IPS-18a (cell line): ENCODE results near the gene PTCD2.
"Not testable (repeated sequence)": the region's sequence is repeated elsewhere in the genome, so short reads cannot be mapped to it uniquely, and the experiment has no call there.

Experiments used
- H3K27ac ChIP-seq: one replicate; pipeline ENCODE4 v1.5.1; 2013; ENCODE audit warnings: low read length
- H3K27me3 ChIP-seq: one replicate; pipeline ENCODE4 v1.6.1; 2013; ENCODE audit warnings: mild to moderate bottlenecking, low read length; ENCODE audit not compliant: control insufficient read depth, insufficient read depth
- H3K36me3 ChIP-seq: one replicate; pipeline ENCODE4 v1.6.1; 2013; ENCODE audit warnings: low read depth, low read length; ENCODE audit not compliant: control insufficient read depth
- H3K4me1 ChIP-seq: one replicate; pipeline ENCODE4 v1.6.1; 2013; ENCODE audit warnings: low read depth, low read length; ENCODE audit not compliant: control insufficient read depth
- H3K4me3 ChIP-seq: one replicate; pipeline ENCODE4 v1.5.1; 2013; ENCODE audit warnings: low read length
- H3K9ac ChIP-seq: one replicate; pipeline ENCODE4 v1.6.1; 2013; ENCODE audit warnings: mild to moderate bottlenecking, low read length, moderate library complexity
- H3K9me3 ChIP-seq: one replicate; pipeline ENCODE4 v1.6.1; 2013; ENCODE audit warnings: low read depth, low read length; ENCODE audit not compliant: control insufficient read depth

The PTCD2 gene

DNA sequence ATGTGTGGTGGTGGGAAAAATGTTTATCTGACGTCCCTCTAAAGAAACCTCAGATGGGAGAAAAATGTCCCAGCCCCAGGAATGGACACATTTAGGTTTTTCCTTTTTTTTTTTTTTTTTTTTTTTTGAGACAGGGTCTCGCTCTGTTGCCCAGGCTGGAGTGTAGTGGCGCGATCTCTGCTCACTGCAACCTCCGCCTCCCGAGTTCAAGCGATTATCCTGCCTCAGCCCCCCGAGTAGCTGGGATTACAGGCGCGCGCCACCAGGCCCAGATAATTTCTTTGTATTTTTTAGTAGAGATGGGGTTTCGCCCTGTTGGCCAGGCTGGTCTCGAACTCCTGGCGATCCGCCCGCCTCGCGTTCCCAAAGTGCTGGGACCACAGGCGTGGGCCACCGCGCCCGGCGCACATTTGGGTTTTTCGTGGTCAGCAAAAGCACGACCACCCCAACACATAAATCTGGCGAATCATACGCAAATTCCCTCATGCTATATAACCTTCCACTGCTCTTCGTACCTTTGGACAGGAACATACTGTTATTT, 668 bp upstream of the PTCD2 start:
- not testable (repeated sequence) for H3K4me1 ChIP-seq, H3K36me3 ChIP-seq, H3K9me3 ChIP-seq, H3K27me3 ChIP-seq
- Histone ChIP-seq H3K27ac (peak overlapping the region; percentile 99), H3K9ac (peak overlapping the region; percentile 98), H3K4me3 (peak overlapping the region; percentile 100)

DNA sequence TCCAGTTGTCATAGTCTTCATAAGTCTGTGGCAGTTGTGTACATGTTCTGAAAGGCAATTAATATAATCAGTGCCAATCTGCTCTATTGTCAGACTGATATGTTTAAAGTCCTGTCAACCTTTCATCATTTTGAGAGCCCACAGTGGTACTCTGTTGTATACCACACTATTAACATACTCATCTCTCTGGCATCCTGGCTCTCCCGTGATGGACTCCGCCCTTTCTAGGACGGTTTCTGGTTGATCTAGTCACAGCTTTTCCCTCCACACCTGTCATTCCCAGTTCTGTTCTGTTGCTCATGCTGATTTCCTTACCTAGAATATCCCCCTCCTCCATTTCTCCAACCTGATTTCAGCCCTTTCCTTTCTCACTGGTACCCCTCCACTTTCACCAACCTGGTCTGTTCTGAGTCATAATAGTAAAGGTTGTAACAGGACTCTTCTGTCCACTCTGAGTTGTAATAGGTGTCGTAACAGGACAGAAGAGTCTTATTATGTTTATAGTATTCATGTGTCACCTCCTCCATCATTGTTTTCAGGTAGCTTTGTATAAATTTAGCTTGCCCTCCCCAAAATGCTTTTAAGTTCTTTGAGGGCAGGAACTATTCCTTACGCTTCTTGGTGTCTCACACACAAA, 4.1 kb downstream of the PTCD2 start:
- no peaks in the 10 kb centered on the region for H3K9me3 ChIP-seq
- no peak overlapping the region for H3K9ac ChIP-seq
- H3K36me3 ChIP-seq: peaks cover 12% of the 10 kb centered on the region
- no peaks in the 10 kb centered on the region for H3K27me3 ChIP-seq
- H3K27ac ChIP-seq: no peak overlapping the region
- no peak overlapping the region for H3K4me3 ChIP-seq
- H3K4me1 ChIP-seq: no peaks in the 10 kb centered on the region

DNA sequence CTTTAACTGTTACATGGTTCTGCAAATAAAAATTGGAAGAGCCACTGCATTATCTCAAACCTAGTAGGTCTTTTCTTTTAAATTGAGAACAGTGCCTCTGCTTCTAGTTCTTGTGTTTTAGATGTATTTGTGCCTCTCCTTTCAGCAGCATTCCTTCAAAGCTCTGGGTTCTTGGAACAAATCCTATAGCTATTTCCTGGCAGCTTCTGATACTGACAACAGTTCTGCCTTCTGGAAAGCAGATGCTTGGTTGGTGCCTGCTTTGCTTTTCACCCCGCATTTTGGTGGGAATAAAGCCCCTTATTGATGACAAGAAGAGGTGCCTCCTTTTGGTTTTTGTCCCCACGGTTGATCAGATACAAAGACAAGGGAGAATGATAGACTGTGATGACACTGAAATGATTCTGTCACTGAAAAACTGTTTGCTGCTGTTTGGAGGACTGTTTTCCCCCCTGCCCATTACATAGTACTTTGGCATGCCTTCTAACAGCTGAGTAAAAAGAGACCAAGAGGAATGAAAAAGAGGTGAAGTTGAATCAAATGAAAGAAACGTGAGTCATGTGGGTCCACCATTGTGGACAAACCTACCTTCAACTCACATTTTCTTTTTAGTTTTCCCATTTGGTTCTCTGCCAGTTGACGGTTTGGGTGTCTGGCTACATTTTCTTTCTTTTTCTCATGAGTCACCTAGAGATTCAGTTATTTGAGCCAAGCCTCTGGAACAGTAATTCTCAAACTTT, 5.6 kb downstream of the PTCD2 start:
- Histone ChIP-seq H3K4me1 (peaks cover 3% of the 10 kb centered on the region), H3K9ac (no peak overlapping the region), H3K4me3 (no peak overlapping the region), H3K36me3 (peaks cover 12% of the 10 kb centered on the region), H3K27ac (no peak overlapping the region), H3K9me3 (no peaks in the 10 kb centered on the region), H3K27me3 (no peaks in the 10 kb centered on the region)

GRCh38 chr5:72326306-72326649, 6.1 kb downstream of the PTCD2 start:
- Histone ChIP-seq H3K27ac (no peak overlapping the region), H3K36me3 (peaks cover 12% of the 10 kb centered on the region)

GRCh38 chr5:72328172-72328571, 8.0 kb downstream of the PTCD2 start:
- Histone ChIP-seq H3K27ac (no peak overlapping the region), H3K9ac (no peak overlapping the region), H3K27me3 (no peaks in the 10 kb centered on the region), H3K36me3 (peaks cover 14% of the 10 kb centered on the region), H3K4me1 (peaks cover 7% of the 10 kb centered on the region), H3K9me3 (no peaks in the 10 kb centered on the region), H3K4me3 (no peak overlapping the region)

More at GRCh38 chr5:72326306-72326649, 6.1 kb downstream of the PTCD2 start:
- H3K4me1 ChIP-seq: peaks cover 7% of the 10 kb centered on the region
- no peaks in the 10 kb centered on the region for H3K27me3 ChIP-seq
- H3K9me3 ChIP-seq: no peaks in the 10 kb centered on the region
- no peak overlapping the region for H3K4me3 ChIP-seq
- no peak overlapping the region for H3K9ac ChIP-seq

GRCh38 chr5:72330712-72331111, 10.5 kb downstream of the PTCD2 start:
- Histone ChIP-seq H3K36me3 (peaks cover 12% of the 10 kb centered on the region), H3K9me3 (no peaks in the 10 kb centered on the region), H3K4me3 (no peak overlapping the region), H3K9ac (no peak overlapping the region), H3K4me1 (peaks cover 7% of the 10 kb centered on the region), H3K27ac (no peak overlapping the region), H3K27me3 (no peaks in the 10 kb centered on the region)

DNA sequence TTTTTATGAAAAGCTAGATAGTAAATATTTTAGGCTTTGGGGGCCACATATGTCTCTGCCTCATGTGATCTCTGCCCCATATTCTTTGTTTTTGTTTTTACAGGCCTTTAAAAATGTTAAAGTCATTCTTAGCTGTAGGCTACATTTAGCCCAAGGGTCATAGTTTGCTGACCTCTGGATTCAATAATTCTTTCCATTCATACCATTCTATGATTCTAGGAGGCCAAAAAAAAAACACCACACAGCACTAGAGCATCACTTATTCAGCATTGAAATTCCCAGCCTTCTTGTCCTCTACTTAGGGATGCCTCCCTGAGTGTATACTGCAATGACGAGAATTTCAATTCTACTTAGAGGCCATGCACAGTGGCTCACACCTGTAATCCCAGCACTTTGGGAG, 17.0 kb downstream of the PTCD2 start:
- Histone ChIP-seq H3K4me1 (no peaks in the 10 kb centered on the region), H3K9ac (no peak overlapping the region), H3K9me3 (no peaks in the 10 kb centered on the region), H3K27ac (no peak overlapping the region), H3K36me3 (peaks cover 15% of the 10 kb centered on the region), H3K4me3 (no peak overlapping the region), H3K27me3 (no peaks in the 10 kb centered on the region)

DNA sequence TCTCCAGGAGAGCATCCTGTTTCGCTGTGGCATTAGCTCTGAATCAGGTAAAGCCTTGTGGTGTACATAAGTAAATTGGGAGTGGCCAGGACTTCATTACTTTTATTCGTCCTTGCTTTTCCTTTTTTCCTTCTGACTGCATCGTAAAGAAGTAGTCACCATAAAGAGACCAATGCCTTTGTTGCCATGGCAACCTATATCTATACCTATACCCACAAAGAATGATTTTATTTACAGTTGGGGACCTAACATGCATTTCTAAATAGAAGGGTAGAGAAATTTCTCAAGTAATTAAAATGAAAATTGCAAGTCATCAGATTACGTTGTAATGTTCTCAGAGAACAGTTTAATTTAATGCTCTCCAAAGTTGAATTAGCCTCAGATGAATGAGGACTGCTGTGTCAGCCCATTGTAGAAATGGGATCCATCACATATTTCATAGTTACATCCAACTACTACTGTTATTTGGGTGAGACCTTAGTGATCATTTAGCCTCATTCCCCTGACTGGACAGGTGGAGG, 18.6 kb downstream of the PTCD2 start:
- no peak overlapping the region for H3K27ac ChIP-seq
- H3K4me3 ChIP-seq: no peak overlapping the region
- H3K9ac ChIP-seq: no peak overlapping the region
- no peaks in the 10 kb centered on the region for H3K27me3 ChIP-seq
- no peaks in the 10 kb centered on the region for H3K9me3 ChIP-seq
- no peaks in the 10 kb centered on the region for H3K4me1 ChIP-seq
- H3K36me3 ChIP-seq: peaks cover 26% of the 10 kb centered on the region

- peaks cover 14% of the 10 kb centered on the region for H3K36me3 ChIP-seq
Measured at GRCh38 chr5:72346398-72346797, 26.2 kb downstream of the PTCD2 start.

GRCh38 chr5:72347801-72348308, 27.7 kb downstream of the PTCD2 start:
- peaks cover 10% of the 10 kb centered on the region for H3K36me3 ChIP-seq
- no peaks in the 10 kb centered on the region for H3K9me3 ChIP-seq
- H3K9ac ChIP-seq: no peak overlapping the region
- H3K4me1 ChIP-seq: peaks cover 3% of the 10 kb centered on the region
- no peak overlapping the region for H3K4me3 ChIP-seq
- no peak overlapping the region for H3K27ac ChIP-seq
- no peaks in the 10 kb centered on the region for H3K27me3 ChIP-seq

More at GRCh38 chr5:72346398-72346797, 26.2 kb downstream of the PTCD2 start:
- H3K9ac ChIP-seq: no peak overlapping the region
- H3K27me3 ChIP-seq: no peaks in the 10 kb centered on the region
- H3K4me3 ChIP-seq: no peak overlapping the region
- H3K9me3 ChIP-seq: no peaks in the 10 kb centered on the region
- H3K27ac ChIP-seq: no peak overlapping the region
- H3K4me1 ChIP-seq: peaks cover 3% of the 10 kb centered on the region

DNA sequence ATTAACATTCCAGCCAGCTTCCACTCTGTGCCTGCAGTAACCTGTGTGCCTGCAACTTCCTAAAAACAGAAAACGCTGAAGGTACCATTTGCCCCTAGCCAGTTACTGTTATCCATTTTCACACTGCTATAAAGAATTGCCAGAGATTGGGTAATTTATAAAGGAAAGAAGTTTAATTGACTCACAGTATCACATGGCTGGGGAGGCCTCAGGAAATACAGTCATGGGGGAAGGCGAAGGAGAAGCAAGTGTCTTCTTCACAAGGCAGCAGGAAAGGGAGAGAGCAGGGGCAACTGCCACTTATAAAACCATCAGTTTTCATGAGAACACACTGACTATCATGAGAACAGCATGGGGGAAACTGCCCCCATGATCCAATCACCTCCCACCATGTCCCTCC, 31.2 kb downstream of the PTCD2 start:
- Histone ChIP-seq H3K9me3 (no peaks in the 10 kb centered on the region), H3K36me3 (no peaks in the 10 kb centered on the region), H3K4me3 (no peak overlapping the region), H3K27me3 (no peaks in the 10 kb centered on the region), H3K4me1 (no peaks in the 10 kb centered on the region), H3K27ac (no peak overlapping the region), H3K9ac (no peak overlapping the region)
